NCI-H1930 (cell line): ENCODE data around the gene MAML2.

ENCODE experiments used
- DNase-seq, 2 experiments: peaks; one replicate each; lab custom pipeline; 2025; lab: John Stamatoyannopoulos, UW

MAML2 gene

GRCh38 chr11:96207459-96208449 is 135.2 kb downstream of the MAML2 start:
- no peak for DNase-seq

- no peak for DNase-seq
Observed at GRCh38 chr11:96206955-96207354, 136.0 kb downstream of the MAML2 start.

- DNase-seq = no peak
Observed at GRCh38 chr11:96205460-96205809, 137.6 kb downstream of the MAML2 start.

- no peak for DNase-seq
Observed at GRCh38 chr11:96204721-96205459, 138.1 kb downstream of the MAML2 start.

- DNase-seq = no peak
Observed at GRCh38 chr11:96204366-96204659, 138.7 kb downstream of the MAML2 start.

GRCh38 chr11:96203567-96204365 is 139.2 kb downstream of the MAML2 start:
- DNase-seq = no peak

- DNase-seq = no peak
Observed at GRCh38 chr11:96200243-96200642, 142.8 kb downstream of the MAML2 start.

GRCh38 chr11:96199563-96200025 is 143.4 kb downstream of the MAML2 start:
- DNase-seq = no peak

GRCh38 chr11:96197801-96198701 is 144.9 kb downstream of the MAML2 start:
- no peak for DNase-seq

- no peak for DNase-seq
Observed at GRCh38 chr11:96197103-96197502, 145.9 kb downstream of the MAML2 start.

GRCh38 chr11:96196181-96196662 is 146.8 kb downstream of the MAML2 start:
- no peak for DNase-seq

GRCh38 chr11:96195671-96196070 is 147.3 kb downstream of the MAML2 start:
- DNase-seq = no peak

- no peak for DNase-seq
Observed at GRCh38 chr11:96194581-96195374, 148.2 kb downstream of the MAML2 start.

GRCh38 chr11:96193745-96194443 is 149.1 kb downstream of the MAML2 start:
- no peak for DNase-seq

- no peak for DNase-seq
Observed at GRCh38 chr11:96191752-96192151, 151.2 kb downstream of the MAML2 start.

GRCh38 chr11:96189351-96189750 is 153.6 kb downstream of the MAML2 start:
- DNase-seq = no peak

GRCh38 chr11:96188243-96189006 is 154.6 kb downstream of the MAML2 start:
- no peak for DNase-seq

- no peak for DNase-seq
Observed at GRCh38 chr11:96187822-96188221, 155.2 kb downstream of the MAML2 start.

- no peak for DNase-seq
Observed at GRCh38 chr11:96186806-96187205, 156.2 kb downstream of the MAML2 start.
